ENCODE measurements around the gene RBMS3. TPM values are rescaled to one million over a fixed set of nuclear protein-coding genes. Genes with fewer than 3 reads are reported as not detected.
A peak's percentile ranks its signal among the peaks of the same experiment; 100 is the strongest.

Gene RBMS3
- total and polyA plus RNA-seq, 2 of the 8 experiments (the other 6 are each of a cell fraction or from before 2014, with no cell fraction given) = 3.7 to 6.9 TPM

DNA sequence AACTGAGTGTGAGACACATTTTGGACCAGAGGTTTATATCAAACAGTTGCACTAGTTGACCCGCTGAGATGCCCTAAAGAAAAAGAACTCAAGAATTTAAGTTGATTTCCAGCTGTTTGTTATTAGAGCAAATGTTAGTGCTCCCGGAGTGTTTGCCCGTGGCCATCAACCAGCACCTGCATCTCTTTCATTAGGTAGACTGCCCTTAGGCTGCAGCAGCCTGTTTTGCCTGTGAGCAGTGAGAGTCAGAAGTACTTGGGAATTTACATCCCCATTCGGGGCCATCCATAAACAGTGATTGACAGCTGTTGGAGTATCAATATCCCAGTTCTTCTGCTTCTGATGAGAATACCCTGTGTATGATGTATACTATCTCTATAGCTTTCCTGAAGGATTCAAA is 492.6 kb downstream of the RBMS3 start:
- Histone ChIP-seq H2BK20ac (ENCODE audit: low read length) (no peak overlapping the region), H3K23me2 (ENCODE audit: low read depth, low read length) (no peaks in the 10 kb centered on the region), H3K4me2 (ENCODE audit: insufficient read depth in 1 of 2, low read depth in 2 of 2, low read length in 2 of 2) (no peak overlapping the region), H3K27me3 (replicated peaks in 1 of 4; ENCODE audit: control insufficient read depth in 3 of 4, extremely low read depth in 1 of 4, insufficient read depth in 3 of 4, low read length in 3 of 4) (no peaks in the 10 kb centered on the region), H2AFZ (ENCODE audit: low read length) (no peak overlapping the region), H3K79me1 (ENCODE audit: low read depth, low read length) (no peaks in the 10 kb centered on the region), H3K23ac (ENCODE audit: insufficient read length) (no peak overlapping the region), H3K36me3 (ENCODE audit: control insufficient read depth in 2 of 4, insufficient read depth in 4 of 4, low read length in 3 of 4) (no peaks in the 10 kb centered on the region), H4K8ac (ENCODE audit: extremely low read depth, insufficient read depth, low read length) (no peak overlapping the region), H3K4me1 (replicated peaks in 1 of 4; ENCODE audit: control insufficient read depth in 3 of 4, insufficient read depth in 4 of 4, low read length in 3 of 4) (peaks cover 0 to 5% (median 2%) of the 10 kb centered on the region in 4 experiments; a peak in 2 of 7 replicates), H2BK120ac (replicated peaks; ENCODE audit: low read depth, low read length) (no peak overlapping the region), H3K27ac (ENCODE audit: low read depth, low read length) (no peak overlapping the region), H2BK15ac (ENCODE audit: low read length) (no peak overlapping the region), H2BK12ac (ENCODE audit: low read depth, low read length) (no peak overlapping the region), H3K14ac (ENCODE audit: insufficient read length) (no peak overlapping the region), H2BK5ac (ENCODE audit: low read depth, low read length) (no peak overlapping the region), H4K91ac (replicated peaks; ENCODE audit: insufficient read length, low read length) (peak overlapping the region; percentile 10), H3K4ac (replicated peaks; ENCODE audit: insufficient read length, low read depth, low read length) (no peak overlapping the region), H3K9me3 (ENCODE audit: insufficient read depth in 2 of 2, low read depth in 1 of 2, low read length in 1 of 2) (no peaks in the 10 kb centered on the region), H2AK5ac (ENCODE audit: low read depth, low read length) (no peak overlapping the region), H3K9ac (replicated peaks in 1 of 4; ENCODE audit: extremely low read depth in 1 of 4, low read depth in 3 of 4, low read length in 3 of 4) (no peak overlapping the region), H3K79me2 (ENCODE audit: control insufficient read depth in 1 of 2, insufficient read depth in 2 of 2, low read length in 2 of 2) (no peaks in the 10 kb centered on the region), H4K20me1 (replicated peaks in 1 of 2; ENCODE audit: control insufficient read depth in 1 of 2, insufficient read depth in 2 of 2, low read length in 2 of 2) (no peaks in the 10 kb centered on the region), H4K5ac (ENCODE audit: insufficient read length, low read depth, low read length) (no peak overlapping the region), H3K4me3 (ENCODE audit: extremely low read depth in 1 of 4, insufficient read depth in 2 of 4, low read depth in 3 of 4, low read length in 4 of 4) (no peak overlapping the region), H3K56ac (replicated peaks; ENCODE audit: insufficient read length, low read depth, low read length) (no peak overlapping the region), H3K18ac (ENCODE audit: extremely low read depth, low read length) (no peak overlapping the region)
- POLR2A ChIA-PET (ENCODE audit: partially characterized antibody) = no interaction called here
- no peak for FAIRE-seq
- DNase-seq (ENCODE audit: low read depth in 1 of 2, low spot score in 2 of 2) = no peak
- WGBS, 2 experiments (ENCODE audit: extremely low coverage in 1 of 2, insufficient coverage in 1 of 2, insufficient read length in 1 of 2, insufficient replicate concordance in 2 of 2, low coverage in 1 of 2, low lambda C conversion rate in 2 of 2, missing lambda C conversion rate in 1 of 2) = 92% methylated on average over 4 of the region's 4 CpGs; no CpG with 5 or more reads in 1 of the 2 experiments
- CTCF ChIA-PET (ENCODE audit: partially characterized antibody) = interaction anchor here (1.3 to 1.8 kb wide), 2 partner anchors 105 to 238 kb away, joined by 3 read pairs; no protein-coding TSS in a partner anchor
- TF ChIP-seq RNF2 (IDR thresholded peaks at IDR 0.05; ENCODE audit: borderline replicate concordance, low read depth, low read length, missing control alignments, poor library complexity, severe bottlenecking) = no peak
- TF ChIP-seq CREB1 (IDR thresholded peaks at IDR 0.05) = no peak
- TF ChIP-seq EZH2 (IDR thresholded peaks at IDR 0.05; ENCODE audit: low read depth, low read length, severe bottlenecking) = no peak
- no peak for TF ChIP-seq ZNF274 (IDR thresholded peaks at IDR 0.05; ENCODE audit: borderline replicate concordance, extremely low read depth, low read length)
- TF ChIP-seq, protein P1, sequence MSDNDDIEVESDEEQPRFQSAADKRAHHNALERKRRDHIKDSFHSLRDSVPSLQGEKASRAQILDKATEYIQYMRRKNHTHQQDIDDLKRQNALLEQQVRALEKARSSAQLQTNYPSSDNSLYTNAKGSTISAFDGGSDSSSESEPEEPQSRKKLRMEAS (IDR thresholded peaks at IDR 0.05) = no peak
- no peak for TF ChIP-seq CHD2 (IDR thresholded peaks at IDR 0.05; ENCODE audit: low read length)
- TF ChIP-seq CBX8 (IDR thresholded peaks at IDR 0.05; ENCODE audit: borderline replicate concordance, low read depth, low read length) = no peak
- TF ChIP-seq TAF1 (IDR thresholded peaks at IDR 0.05; ENCODE audit: low read depth, low read length) = no peak
- TF ChIP-seq CTBP2 (IDR thresholded peaks at IDR 0.05; ENCODE audit: borderline replicate concordance, insufficient read depth, insufficient read length, low read length) = no peak
- TF ChIP-seq FOSL1 (IDR thresholded peaks at IDR 0.05; ENCODE audit: insufficient read depth, low read depth, low read length) = no peak
- TF ChIP-seq POLR2AphosphoS5 (IDR thresholded peaks at IDR 0.05; ENCODE audit: low read depth, low read length) = no peak
- TF ChIP-seq SIN3A (conservative IDR thresholded peaks at IDR 0.05 in 1 of 2, IDR thresholded peaks at IDR 0.05 in 1 of 2; ENCODE audit: low read depth in 1 of 2, low read length in 2 of 2) = no peak
- TF ChIP-seq MAFK (IDR thresholded peaks at IDR 0.05; ENCODE audit: low read depth, low read length) = no peak
- TF ChIP-seq CEBPB (IDR thresholded peaks at IDR 0.05; ENCODE audit: low read depth, low read length) = no peak
- TF ChIP-seq SP2 (IDR thresholded peaks at IDR 0.05; ENCODE audit: low read length) = no peak
